GM12878 (cell line): ENCODE measurements around the gene PPFIBP1. TPM values are rescaled to one million over a fixed set of nuclear protein-coding genes. Genes with fewer than 3 reads are reported as not detected.

Experiments
- ATAC-seq: fragments of 200-7000 bp; cut with Tn5 transposase; 3 replicates; pipeline ENCODE4 v1.9.1; 2020; ENCODE audit warnings: mild to moderate bottlenecking, moderate library complexity
- BruUV-seq: library from RNA; stranded (reverse); fragments of 400-500 nt; replicated peaks from 2 replicates; lab custom pipeline; 2021; lab: Mats Ljungman, UMichigan
- CTCF ChIA-PET: fragments of 300-600 bp; sonication (Branson Sonifier 250); formaldehyde crosslinking; extraction: SDS; loops from one replicate; lab custom pipeline; 2021; ENCODE audit warnings: inconsistent platforms; lab: Yijun Ruan, JAX
- POLR2A ChIA-PET: fragments of 350-600 bp; formaldehyde crosslinking; extraction: SDS; loops from one replicate; lab custom pipeline; 2021; ENCODE audit warnings: inconsistent platforms; lab: Charles Lee
- RAD21 ChIA-PET: fragments of 300-600 bp; sonication (Branson Sonifier 250); formaldehyde crosslinking; loops from one replicate; lab custom pipeline; 2023; ENCODE audit warnings: antibody characterized with exemption; ENCODE audit not compliant: unreplicated experiment; lab: Charles Lee
- SMC1A ChIA-PET: fragments of 300-600 bp; sonication (Branson Sonifier 250); formaldehyde crosslinking; loops from one replicate; lab custom pipeline; 2023; ENCODE audit not compliant: unreplicated experiment, uncharacterized antibody; lab: Charles Lee
- DNase-seq: peaks from one replicate; pipeline ENCODE4 v3.0.0-alpha.2; 2011; ENCODE audit warnings: low read depth, low spot score
- FAIRE-seq: peaks from 3 replicates; lab custom pipeline; 2011; peaks lifted over from hg19 to GRCh38; lab: Jason Lieb, UNC
- H2AFZ ChIP-seq: 2 replicates; pipeline ENCODE4 v1.6.0; 2011; ENCODE audit warnings: low read depth, low read length, control low read depth; ENCODE audit not compliant: control insufficient read depth
- H3K27ac ChIP-seq: 2 replicates; pipeline ENCODE4 v1.5.1; 2011; ENCODE audit warnings: control low read depth; ENCODE audit not compliant: control insufficient read depth, insufficient read depth
- H3K27me3 ChIP-seq, 2 experiments: replicated peaks in 1 of 2; 2 replicates each; pipeline versions ENCODE4 v1.6.0 to v1.6.1; 2011; ENCODE audit warnings: low read length in 1 of 2; ENCODE audit not compliant: control insufficient read depth in 2 of 2, insufficient read depth in 2 of 2
- H3K36me3 ChIP-seq, 2 experiments: 2 replicates each; pipeline ENCODE4 v1.5.1; 2011; ENCODE audit warnings: low read length in 1 of 2; ENCODE audit not compliant: control insufficient read depth in 2 of 2, insufficient read depth in 2 of 2
- H3K4me1 ChIP-seq: 2 replicates; pipeline ENCODE4 v1.6.1; 2011; ENCODE audit warnings: mild to moderate bottlenecking, low read length, moderate library complexity, mixed read lengths; ENCODE audit not compliant: control insufficient read depth, insufficient read depth
- H3K4me2 ChIP-seq: 2 replicates; pipeline ENCODE4 v1.6.0; 2011; ENCODE audit warnings: control low read depth; ENCODE audit not compliant: control insufficient read depth, insufficient read depth
- H3K4me3 ChIP-seq: fragments of 200-600 bp; sonication (generic); 2 replicates; pipeline ENCODE4 v1.5.1; 2016
- H3K79me2 ChIP-seq: 2 replicates; pipeline ENCODE4 v1.6.0; 2011; ENCODE audit warnings: low read length; ENCODE audit not compliant: control insufficient read depth, insufficient read depth
- H3K9ac ChIP-seq: 2 replicates; pipeline ENCODE4 v1.8.0; 2011; ENCODE audit warnings: low read length, control low read depth, mixed read lengths; ENCODE audit not compliant: control insufficient read depth, insufficient read depth
- H3K9me3 ChIP-seq: replicated peaks from 3 replicates; pipeline ENCODE4 v1.5.1; 2011; ENCODE audit warnings: mild to moderate bottlenecking, low read length; ENCODE audit not compliant: control insufficient read depth, insufficient read depth
- H4K20me1 ChIP-seq: 2 replicates; pipeline ENCODE4 v1.6.0; 2011; ENCODE audit not compliant: control insufficient read depth, insufficient read depth
- CBX3 ChIP-seq: fragments of 200-600 bp; sonication (generic); IDR thresholded peaks from 2 replicates; pipeline ENCODE4 v1.6.1; 2016; ENCODE audit warnings: low read depth, borderline replicate concordance
- CBX5 ChIP-seq: sonication (generic); IDR thresholded peaks from 2 replicates; pipeline ENCODE4 v1.6.1; 2016; ENCODE audit warnings: low read depth, moderate library complexity, mild to moderate bottlenecking, inconsistent platforms
- CREB1 ChIP-seq: IDR thresholded peaks from 2 replicates; pipeline ENCODE4 v1.6.1; 2012; ENCODE audit warnings: low read depth, mild to moderate bottlenecking, inconsistent platforms
- FOXM1 ChIP-seq: IDR thresholded peaks from 2 replicates; pipeline ENCODE4 v1.6.1; 2012; ENCODE audit warnings: low read depth, mild to moderate bottlenecking, inconsistent platforms, low read length, moderate library complexity
- HDAC2 ChIP-seq: fragments of 200-600 bp; sonication (generic); IDR thresholded peaks from 2 replicates; pipeline ENCODE4 v1.6.1; 2017
- HDAC6 ChIP-seq: fragments of 200-600 bp; sonication (generic); IDR thresholded peaks from one replicate; pipeline ENCODE4 v1.8.0; 2017; ENCODE audit warnings: antibody characterized with exemption; ENCODE audit not compliant: unreplicated experiment
- HDGF ChIP-seq: fragments of 450-650 bp; IDR thresholded peaks from 2 replicates; pipeline ENCODE4 v1.6.1; 2016; ENCODE audit warnings: antibody characterized with exemption
- IKZF2 ChIP-seq, 2 experiments: fragments of 450-650 bp; IDR thresholded peaks; 2 replicates each; pipeline ENCODE4 v1.6.1; 2017; ENCODE audit warnings: mild to moderate bottlenecking in 2 of 2, moderate library complexity in 2 of 2
- IRF3 ChIP-seq: fragments of 450-650 bp; IDR thresholded peaks from 2 replicates; pipeline ENCODE4 v1.6.1; 2014; ENCODE audit warnings: mild to moderate bottlenecking
- JUNB ChIP-seq: IDR thresholded peaks from 2 replicates; pipeline ENCODE4 v1.6.1; 2016; ENCODE audit warnings: antibody characterized with exemption, mild to moderate bottlenecking
- MTA2 ChIP-seq: fragments of 450-650 bp; IDR thresholded peaks from 2 replicates; pipeline ENCODE4 v1.6.1; 2016; ENCODE audit warnings: low read depth, mild to moderate bottlenecking, moderate library complexity
- PML ChIP-seq: IDR thresholded peaks from 2 replicates; pipeline ENCODE4 v1.6.1; 2012; ENCODE audit warnings: low read length, inconsistent platforms
- RAD21 ChIP-seq: IDR thresholded peaks from 2 replicates; pipeline ENCODE4 v1.6.1; 2011; ENCODE audit warnings: mild to moderate bottlenecking, low read depth, low read length, moderate library complexity; ENCODE audit not compliant: insufficient read depth
- RUNX3 ChIP-seq: IDR thresholded peaks from 2 replicates; pipeline ENCODE4 v1.6.1; 2012; ENCODE audit warnings: low read length, inconsistent platforms
- SMAD5 ChIP-seq: IDR thresholded peaks from 2 replicates; pipeline ENCODE4 v1.6.1; 2016; ENCODE audit warnings: antibody characterized with exemption, low read depth
- SUZ12 ChIP-seq: fragments of 200-600 bp; sonication (generic); IDR thresholded peaks from one replicate; pipeline ENCODE4 v1.6.1; 2018; ENCODE audit warnings: antibody characterized with exemption, mild to moderate bottlenecking; ENCODE audit not compliant: unreplicated experiment
- TCF7 ChIP-seq: IDR thresholded peaks from 2 replicates; pipeline ENCODE4 v1.6.1; 2014; ENCODE audit warnings: antibody characterized with exemption, borderline replicate concordance
- ZNF384 ChIP-seq: IDR thresholded peaks from 2 replicates; pipeline ENCODE4 v1.6.1; 2012; ENCODE audit warnings: low read depth, mild to moderate bottlenecking, low read length, improper control_type of control experiment, borderline replicate concordance
- WGBS: methylation state at CpG from one replicate; pipeline ENCODE4 v1.1.6; 2016; ENCODE audit warnings: low lambda C conversion rate; ENCODE audit not compliant: insufficient replicate concordance, insufficient coverage; ENCODE audit errors: missing lambda C conversion rate; 5-methylcytosine and 5-hydroxymethylcytosine counted together
- in situ Hi-C: fragments of 300-500 bp; cut with MboI; formaldehyde crosslinking; loops from 9 replicates; pipeline ENCODE4 v1.14.3; 2018; ENCODE audit warnings: mixed read lengths
- intact Hi-C: fragments of 100-400 bp; cut with micrococcal nuclease; formaldehyde crosslinking; loops from one replicate; pipeline ENCODE4 v1.14.2; 2022; ENCODE audit not compliant: unreplicated experiment
- polyA plus RNA-seq, 11 experiments: library from polyadenylated mRNA; depleted of rRNA in 4 of 11; unstranded in 6 of 11; stranded (reverse) in 5 of 11; fragments of >200 nt; fragmentation: Nextera tagmentation in 4 of 11; fragmentation: Illumina TruSeq in 1 of 11; extraction: Ambion mirVana in 4 of 11; extraction: Trizol in 1 of 11; gene quantifications; 1 replicate in 1 of 11; 2 replicates in 10 of 11; pipeline versions ENCODE4 v1.2.1 to v1.2.3, GENCODE V29; 2011 to 2016; ENCODE audit warnings: inconsistent platforms in 2 of 11, missing spikeins in 2 of 11, low read depth in 1 of 11
- total RNA-seq, 4 experiments: library from RNA; depleted of rRNA in 3 of 4; stranded (reverse); fragments of >200 nt in 3 of 4; fragmentation: Illumina TruSeq in 1 of 4; extraction: Trizol in 1 of 4; gene quantifications; 2 replicates each; pipeline versions ENCODE4 v1.2.1 to v1.2.3, GENCODE V29; 2013 to 2021
- TF ChIP-seq, protein P1 (sequence below): IDR thresholded peaks from 2 replicates; pipeline ENCODE4 v1.6.1; 2012; ENCODE audit warnings: mild to moderate bottlenecking, low read depth, low read length

Gene PPFIBP1
- total and polyA plus RNA-seq, 10 of the 15 experiments (the other 5 are each of a cell fraction or from before 2014, with no cell fraction given) = 0.47 to 7.8 (median 3.6) TPM

- TF ChIP-seq, protein P1, sequence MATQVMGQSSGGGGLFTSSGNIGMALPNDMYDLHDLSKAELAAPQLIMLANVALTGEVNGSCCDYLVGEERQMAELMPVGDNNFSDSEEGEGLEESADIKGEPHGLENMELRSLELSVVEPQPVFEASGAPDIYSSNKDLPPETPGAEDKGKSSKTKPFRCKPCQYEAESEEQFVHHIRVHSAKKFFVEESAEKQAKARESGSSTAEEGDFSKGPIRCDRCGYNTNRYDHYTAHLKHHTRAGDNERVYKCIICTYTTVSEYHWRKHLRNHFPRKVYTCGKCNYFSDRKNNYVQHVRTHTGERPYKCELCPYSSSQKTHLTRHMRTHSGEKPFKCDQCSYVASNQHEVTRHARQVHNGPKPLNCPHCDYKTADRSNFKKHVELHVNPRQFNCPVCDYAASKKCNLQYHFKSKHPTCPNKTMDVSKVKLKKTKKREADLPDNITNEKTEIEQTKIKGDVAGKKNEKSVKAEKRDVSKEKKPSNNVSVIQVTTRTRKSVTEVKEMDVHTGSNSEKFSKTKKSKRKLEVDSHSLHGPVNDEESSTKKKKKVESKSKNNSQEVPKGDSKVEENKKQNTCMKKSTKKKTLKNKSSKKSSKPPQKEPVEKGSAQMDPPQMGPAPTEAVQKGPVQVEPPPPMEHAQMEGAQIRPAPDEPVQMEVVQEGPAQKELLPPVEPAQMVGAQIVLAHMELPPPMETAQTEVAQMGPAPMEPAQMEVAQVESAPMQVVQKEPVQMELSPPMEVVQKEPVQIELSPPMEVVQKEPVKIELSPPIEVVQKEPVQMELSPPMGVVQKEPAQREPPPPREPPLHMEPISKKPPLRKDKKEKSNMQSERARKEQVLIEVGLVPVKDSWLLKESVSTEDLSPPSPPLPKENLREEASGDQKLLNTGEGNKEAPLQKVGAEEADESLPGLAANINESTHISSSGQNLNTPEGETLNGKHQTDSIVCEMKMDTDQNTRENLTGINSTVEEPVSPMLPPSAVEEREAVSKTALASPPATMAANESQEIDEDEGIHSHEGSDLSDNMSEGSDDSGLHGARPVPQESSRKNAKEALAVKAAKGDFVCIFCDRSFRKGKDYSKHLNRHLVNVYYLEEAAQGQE = no peak
- no peak for TF ChIP-seq SMAD5
These were observed 7.9 kb downstream of the PPFIBP1 start (continued) for GRCh38 chr12:27531896-27532295.

DNA sequence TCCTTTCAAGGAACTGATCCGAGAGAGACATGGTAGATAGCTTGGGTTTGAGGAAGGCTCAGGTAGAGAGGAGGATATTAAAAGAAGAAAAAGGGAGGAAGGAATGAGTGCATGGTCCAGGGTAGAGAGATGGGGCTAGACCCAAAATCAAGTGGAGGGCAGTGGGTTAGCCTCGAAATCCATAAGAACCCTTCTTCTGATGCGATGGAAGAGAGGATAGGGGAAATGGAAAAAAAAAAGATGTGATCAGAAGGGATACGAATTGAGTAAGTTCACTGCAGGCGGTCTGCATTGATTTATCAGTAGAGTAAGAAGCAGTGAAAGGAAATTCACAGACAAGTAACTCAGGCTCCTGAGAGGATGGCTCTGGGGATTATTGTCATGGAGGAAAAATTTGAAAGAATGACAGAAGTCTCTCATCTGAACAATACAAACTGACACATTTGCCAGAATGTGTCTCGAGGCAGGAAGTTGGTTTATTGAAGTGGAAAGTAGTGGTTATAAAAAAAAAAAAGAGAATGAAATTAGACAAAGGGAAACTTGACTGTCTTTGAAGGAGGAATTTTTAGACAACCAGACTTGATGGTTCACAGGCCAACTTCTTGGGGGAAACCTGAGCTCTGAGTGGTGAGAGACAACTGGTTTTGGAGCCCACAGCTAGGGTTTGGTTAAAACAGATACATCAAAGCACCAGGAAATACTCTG lies 10.2 kb downstream of the PPFIBP1 start:
- Histone ChIP-seq H3K27me3 (no peaks in the 10 kb centered on the region), H3K79me2 (peaks cover 35% of the 10 kb centered on the region), H2AFZ (peak overlapping the region; percentile 10; the same call in 1 of the 2 replicates), H3K4me2 (peak overlapping the region; percentile 88), H3K4me1 (peaks cover 62% of the 10 kb centered on the region), H3K9me3 (no peaks in the 10 kb centered on the region; the same call in 2 of the 3 replicates), H3K9ac (peak overlapping the region; percentile 55; the same call in 1 of the 2 replicates), H3K4me3 (peak overlapping the region; percentile 27; the same call in 1 of the 2 replicates), H3K27ac (peak overlapping the region; percentile 78), H4K20me1 (no peaks in the 10 kb centered on the region), H3K36me3 (no peaks in the 10 kb centered on the region)
- ChIA-PET POLR2A (interaction anchor here (1.1 kb wide), 1 partner anchor 203 kb away, joined by 4 read pairs; no protein-coding TSS in a partner anchor), RAD21 (interaction anchor here (0.7 to 1.2 kb wide), 2 partner anchors 10 to 13 kb away, joined by 3 to 4 read pairs; partner anchors contain the start of gene PPFIBP1), CTCF (interaction anchor here (0.7 kb wide), 2 partner anchors 119 to 268 kb away, joined by 3 to 4 read pairs; no protein-coding TSS in a partner anchor), SMC1A (interaction anchor here (0.6 to 2.3 kb wide), 7 partner anchors 10 to 201 kb away, joined by 3 to 11 read pairs (median 4); no protein-coding TSS in a partner anchor)
- WGBS = 37% methylated on average over 6 of the region's 6 CpGs
- peak; percentile 77 for ATAC-seq
- BruUV-seq = no TSS peak
- DNase-seq = peak; percentile 86
- in situ Hi-C loops (no loop called here), intact Hi-C loops (loop anchor here (1.0 to 5.0 kb wide), 3 partner anchors 36 to 168 kb away; no protein-coding TSS in a partner anchor)
- FAIRE-seq = peak; percentile 31
- TF ChIP-seq FOXM1 (peak; percentile 58; the same call in 1 of the 2 replicates), HDAC6 (no peak), MTA2 (no peak; the same call in 1 of the 2 replicates), HDGF (0 out of 2 replicates have a peak, but pooled peaks have one; percentile 55), PML (0 out of 2 replicates have a peak, but pooled peaks have one; percentile 54), JUNB (peak; percentile 37), CBX3 (no peak), CBX5 (0 out of 2 replicates have a peak, but pooled peaks have one; percentile 37), RUNX3 (peak; percentile 87), TCF7 (peak; percentile 75; the same call in 1 of the 2 replicates), IRF3 (no peak), ZNF384 (peak; percentile 79), HDAC2 (no peak), SUZ12 (no peak), RAD21 (peak; percentile 9; the same call in 1 of the 2 replicates), CREB1 (0 out of 2 replicates have a peak, but pooled peaks have one; percentile 27), IKZF2 (IDR thresholded peaks at IDR 0.05) (peak; percentile 35 to 47; a peak in 2 of 4 replicates)
